ENCODE results near the gene GBP3. TPM values are rescaled to one million over a fixed set of nuclear protein-coding genes. Genes with fewer than 3 reads are reported as not detected.
"Not testable (repeated sequence)": the region's sequence is repeated elsewhere in the genome, so short reads cannot be mapped to it uniquely, and the experiment has no call there.

Gene GBP3
- total RNA-seq, 1 donor from 2014 or later: 0.94 TPM

- no peak for DNase-seq
Observed at GRCh38 chr1:88979054-88979748, 43.5 kb downstream of the GBP3 start.

GRCh38 chr1:88976235-88976634 is 46.4 kb downstream of the GBP3 start:
- DNase-seq: no peak

- DNase-seq: not testable (repeated sequence)
Observed at GRCh38 chr1:88974616-88975172, 48.0 kb downstream of the GBP3 start.

- no peak for DNase-seq
Observed at GRCh38 chr1:88973520-88974137, 49.0 kb downstream of the GBP3 start.

GRCh38 chr1:88961647-88962275 is 60.9 kb downstream of the GBP3 start:
- no peak for DNase-seq

GRCh38 chr1:88961081-88961480 is 61.6 kb downstream of the GBP3 start:
- DNase-seq: no peak

Small RNAs within 50 kb of the gene (small RNA-seq; reads per million reads assigned to genes)
- gene RF00019: not detected

Other genes starting within 250 kb of the GBP3 start
- gene GTF2B, start 131.3 kb downstream of the GBP3 start, total RNA-seq: 69.7 TPM
- 19.8 TPM for gene KYAT3, start 30.2 kb downstream of the GBP3 start, total RNA-seq
- 35.7 TPM for gene RBMXL1, start 30.2 kb downstream of the GBP3 start, total RNA-seq
- gene GBP1, start 42.3 kb upstream of the GBP3 start, total RNA-seq: 1.9 TPM
- gene GBP2, start 103.2 kb upstream of the GBP3 start, total RNA-seq: 0.62 TPM
- not detected for gene GBP7, start 153.1 kb upstream of the GBP3 start, total RNA-seq
- 2.2 TPM for gene GBP4, start 176.1 kb upstream of the GBP3 start, total RNA-seq
- gene GBP5, start 250.0 kb upstream of the GBP3 start, total RNA-seq: 1.6 TPM